GM18507 (cell line): ENCODE measurements around the gene RINL.
"Not testable (repeated sequence)": the region's sequence is repeated elsewhere in the genome, so short reads cannot be mapped to it uniquely, and the experiment has no call there.

Experiments
- DNase-seq: peaks from one replicate; pipeline ENCODE4 v3.0.0; 2011; ENCODE audit warnings: low read depth; ENCODE audit not compliant: insufficient read length; ENCODE audit errors: extremely low spot score
- FAIRE-seq: peaks from 2 replicates; lab custom pipeline; 2011; peaks lifted over from hg19 to GRCh38; lab: Jason Lieb, UNC

The RINL gene

GRCh38 chr19:38880076-38880881 lies 2.2 kb upstream of the RINL start:
- DNase-seq, result no peak
- no peak for FAIRE-seq

- no peak for DNase-seq
- no peak for FAIRE-seq
Measured at GRCh38 chr19:38879400-38879751, 1.3 kb upstream of the RINL start.

- DNase-seq, result no peak
- FAIRE-seq, result no peak
Measured at GRCh38 chr19:38878575-38879399, 712 bp upstream of the RINL start.

- no peak for FAIRE-seq
- no peak for DNase-seq
Measured at GRCh38 chr19:38875656-38876395, 2.2 kb downstream of the RINL start.

- not testable (repeated sequence) for DNase-seq, FAIRE-seq
Measured at GRCh38 chr19:38873400-38873799, 4.7 kb downstream of the RINL start.

GRCh38 chr19:38870612-38871011 lies 7.5 kb downstream of the RINL start:
- DNase-seq (no peak), FAIRE-seq (no peak)

- peak; percentile 86 for FAIRE-seq
- DNase-seq, result peak; percentile 78
Measured at GRCh38 chr19:38869836-38870607, 8.1 kb downstream of the RINL start.

- no peak for DNase-seq
- FAIRE-seq, result peak; percentile 24
Measured at GRCh38 chr19:38869160-38869835, 8.8 kb downstream of the RINL start.

GRCh38 chr19:38868551-38868950 lies 9.5 kb downstream of the RINL start:
- no peak for FAIRE-seq
- no peak for DNase-seq

GRCh38 chr19:38867171-38867780 lies 10.8 kb downstream of the RINL start:
- no peak for DNase-seq
- FAIRE-seq, result no peak

GRCh38 chr19:38862321-38863059 lies 15.6 kb downstream of the RINL start:
- DNase-seq, result no peak
- no peak for FAIRE-seq

GRCh38 chr19:38861368-38861767 lies 16.7 kb downstream of the RINL start:
- FAIRE-seq (no peak), DNase-seq (no peak)

GRCh38 chr19:38859631-38860204 lies 18.4 kb downstream of the RINL start:
- FAIRE-seq, DNase-seq: not testable (repeated sequence)

- FAIRE-seq, result no peak
Measured at GRCh38 chr19:38856813-38857212, 21.3 kb downstream of the RINL start.

GRCh38 chr19:38855751-38856150 lies 22.3 kb downstream of the RINL start:
- DNase-seq, FAIRE-seq: not testable (repeated sequence)

More at GRCh38 chr19:38856813-38857212, 21.3 kb downstream of the RINL start:
- no peak for DNase-seq

GRCh38 chr19:38854961-38855360 lies 23.1 kb downstream of the RINL start:
- FAIRE-seq, DNase-seq: not testable (repeated sequence)

- no peak for FAIRE-seq
Measured at GRCh38 chr19:38853214-38853613, 24.9 kb downstream of the RINL start.

More at GRCh38 chr19:38853214-38853613, 24.9 kb downstream of the RINL start:
- DNase-seq, result no peak
